ENCODE measurements around the gene ARL10. TPM values are rescaled to one million over a fixed set of nuclear protein-coding genes. Genes with fewer than 3 reads are reported as not detected.

Gene ARL10
- total RNA-seq, 4 donors from 2014 or later: 12.0 to 54.6 (median 16.9) TPM

- Histone ChIP-seq H3K4me1 (peaks cover 0 to 35% (median 15%) of the 10 kb centered on the region in 4 donors), H3K27me3 (no peaks in the 10 kb centered on the region), H3K27ac (peak within 1 kb of the TSS; percentile 71 to 98 (median 96)), H3K4me3 (peak within 1 kb of the TSS; percentile 73 to 92 (median 76)), H3K36me3 (peaks cover 0 to 66% (median 12%) of the 10 kb centered on the region in 3 donors), H3K9me3 (no peaks in the 10 kb centered on the region)
- 1% methylated on average over 34 to 43 of the region's 47 CpGs for WGBS, 2 donors
- TF ChIP-seq EP300 (IDR thresholded peaks at IDR 0.05): peak; percentile 65 to 94
- peak in 2 of 5 experiments; percentile 59 to 67 for TF ChIP-seq CTCF (IDR thresholded peaks at IDR 0.05)
- peak; percentile 22 to 47 for TF ChIP-seq POLR2A (IDR thresholded peaks at IDR 0.05)
- DNase-seq (ENCODE audit: low spot score in 2 of 2): peak; percentile 99 to 100
These were observed 23.3 kb downstream of the ARL10 start, which contains the start of the genes HIGD2A and NOP16 for GRCh38 chr5:176388444-176389134. TSS of gene HIGD2A (plus strand) at chr5:176388751. CDS start at chr5:176388820, 69 bp downstream. TSS of gene NOP16 (minus strand) at chr5:176388598. CDS start at chr5:176388539, 59 bp downstream.

- H3K27ac ChIP-seq: peak overlapping the region; percentile 71 to 98 (median 96)
These were observed 24.1 kb downstream of the ARL10 start for GRCh38 chr5:176389135-176390123.

GRCh38 chr5:176391479-176391878, 26.2 kb downstream of the ARL10 start:
- 87 to 95% methylated on average over 4 of the region's 4 CpGs for WGBS, 2 donors
- H3K36me3 ChIP-seq: peaks cover 0 to 64% (median 0%) of the 10 kb centered on the region in 3 donors
- TF ChIP-seq POLR2A (IDR thresholded peaks at IDR 0.05) (no peak), EP300 (IDR thresholded peaks at IDR 0.05) (no peak), CTCF (IDR thresholded peaks at IDR 0.05) (no peak)
- no peak overlapping the region for H3K27ac ChIP-seq
- peaks cover 0 to 43% (median 15%) of the 10 kb centered on the region in 4 donors for H3K4me1 ChIP-seq
- H3K9me3 ChIP-seq: no peaks in the 10 kb centered on the region
- no peaks in the 10 kb centered on the region for H3K27me3 ChIP-seq
- no peak overlapping the region for H3K4me3 ChIP-seq
- DNase-seq (ENCODE audit: low spot score in 2 of 2): no peak

More at GRCh38 chr5:176389135-176390123, 24.1 kb downstream of the ARL10 start:
- Histone ChIP-seq H3K4me1 (peaks cover 0 to 35% (median 15%) of the 10 kb centered on the region in 4 donors), H3K36me3 (peaks cover 0 to 66% (median 3%) of the 10 kb centered on the region in 3 donors), H3K4me3 (peak overlapping the region; percentile 73 to 92 (median 76)), H3K27me3 (no peaks in the 10 kb centered on the region), H3K9me3 (no peaks in the 10 kb centered on the region)
- no peak for DNase-seq (ENCODE audit: low spot score in 2 of 2)
- WGBS, 2 donors: 27 to 29% methylated on average over 40 to 41 of the region's 41 CpGs
- no peak for TF ChIP-seq CTCF (IDR thresholded peaks at IDR 0.05)
- TF ChIP-seq EP300 (IDR thresholded peaks at IDR 0.05): peak in 1 of 2 donors; percentile 65
- peak; percentile 66 to 74 for TF ChIP-seq POLR2A (IDR thresholded peaks at IDR 0.05)

GRCh38 chr5:176391999-176392398, 26.7 kb downstream of the ARL10 start:
- H3K4me1 ChIP-seq: peaks cover 0 to 43% (median 14%) of the 10 kb centered on the region in 4 donors
- WGBS, 2 donors: 83 to 91% methylated on average over 4 of the region's 4 CpGs
- H3K27ac ChIP-seq: no peak overlapping the region
- H3K36me3 ChIP-seq: peaks cover 0 to 67% (median 0%) of the 10 kb centered on the region in 3 donors
- DNase-seq (ENCODE audit: low spot score in 2 of 2): no peak
- H3K27me3 ChIP-seq: no peaks in the 10 kb centered on the region
- TF ChIP-seq CTCF (IDR thresholded peaks at IDR 0.05): no peak
- no peak for TF ChIP-seq POLR2A (IDR thresholded peaks at IDR 0.05)
- no peak for TF ChIP-seq EP300 (IDR thresholded peaks at IDR 0.05)
- no peak overlapping the region for H3K4me3 ChIP-seq
- H3K9me3 ChIP-seq: no peaks in the 10 kb centered on the region

All from tibial nerve (tissue), 4 donors.